ENCODE data around the gene ANXA4. TPM values are rescaled to one million over a fixed set of nuclear protein-coding genes. Genes with fewer than 3 reads are reported as not detected.
A peak's percentile ranks its signal among the peaks of the same experiment; 100 is the strongest.

ANXA4 gene
- total RNA-seq = 10 to 100 TPM; 24.8 to 30.7 TPM

- peak within 1 kb of the TSS; percentile 81 for H3K27ac Mint-ChIP-seq
- intact Hi-C loops (cut with DNase I, micrococcal nuclease) = loop anchor here (1.0 to 10.0 kb wide), 4 partner anchors 33 to 403 kb away; partner anchors contain the start of gene GMCL1 (in 1 of the 2)
- peak; percentile 73 for DNase-seq
- H3K4me3 Mint-ChIP-seq = peak within 1 kb of the TSS; percentile 78
- ChIA-PET POLR2A (no interaction called here), CTCF (interaction anchor here (0.7 to 5.0 kb wide), 8 partner anchors 14 to 898 kb away, joined by 3 to 43 read pairs (median 4); no protein-coding TSS in a partner anchor)
- no peaks in the 10 kb centered on the region for H3K9me3 Mint-ChIP-seq (ENCODE audit: low read depth)
- H3K27me3 Mint-ChIP-seq = no peaks in the 10 kb centered on the region
- ATAC-seq = peak; percentile 86
- H3K36me3 Mint-ChIP-seq (ENCODE audit: low read depth) = no peaks in the 10 kb centered on the region
- peaks cover 11% of the 10 kb centered on the region for H3K4me1 Mint-ChIP-seq
These were observed at the start of gene ANXA4 for GRCh38 chr2:69741575-69742321. Gene ANXA4 (plus strand): TSS chr2:69742134. CDS start chr2:69781566, 39,432 bp downstream.

DNA sequence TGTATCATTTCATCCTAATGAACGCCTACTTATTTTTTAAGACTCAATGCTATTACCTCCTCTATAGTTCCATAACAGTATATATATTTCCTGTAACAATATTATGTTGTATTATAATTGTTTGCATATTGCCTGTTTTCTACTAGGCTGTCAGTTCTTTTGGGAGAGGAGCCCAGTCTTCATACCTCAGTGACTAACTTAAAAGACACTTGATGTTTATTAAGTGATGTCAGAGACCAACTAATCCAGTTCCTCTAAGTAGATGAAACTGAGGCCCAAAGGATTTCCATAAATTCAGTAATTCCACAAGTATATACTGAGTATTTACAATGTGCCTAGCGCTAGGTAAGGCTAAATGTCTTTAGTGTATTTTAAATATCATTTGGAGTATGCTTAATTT, 49.5 kb upstream of the ANXA4 start:
- no peaks in the 10 kb centered on the region for H3K36me3 Mint-ChIP-seq (ENCODE audit: low read depth)
- ChIA-PET POLR2A (no interaction called here), CTCF (no interaction called here)
- H3K4me3 Mint-ChIP-seq = no peak overlapping the region
- no peak overlapping the region for H3K27ac Mint-ChIP-seq
- DNase-seq (no peak), ATAC-seq (no peak)
- H3K9me3 Mint-ChIP-seq (ENCODE audit: low read depth) = no peaks in the 10 kb centered on the region
- no peaks in the 10 kb centered on the region for H3K27me3 Mint-ChIP-seq
- intact Hi-C loops (cut with DNase I, micrococcal nuclease) = no loop called here
- H3K4me1 Mint-ChIP-seq = peaks cover 86% of the 10 kb centered on the region

GRCh38 chr2:69693059-69693774, 48.7 kb upstream of the ANXA4 start:
- intact Hi-C loops (cut with DNase I, micrococcal nuclease) = no loop called here
- POLR2A ChIA-PET = interaction anchor here (0.7 kb wide), 1 partner anchor 49 kb away, joined by 4 read pairs; no protein-coding TSS in a partner anchor
- ATAC-seq (peak; percentile 20), DNase-seq (peak; percentile 30)
- Mint-ChIP-seq H3K4me1 (peaks cover 89% of the 10 kb centered on the region), H3K27me3 (no peaks in the 10 kb centered on the region), H3K4me3 (peak overlapping the region; percentile 27), H3K27ac (peak overlapping the region; percentile 84), H3K36me3 (ENCODE audit: low read depth) (no peaks in the 10 kb centered on the region), H3K9me3 (ENCODE audit: low read depth) (no peaks in the 10 kb centered on the region)
- CTCF ChIA-PET = interaction anchor here (0.7 to 2.0 kb wide), 6 partner anchors 10 to 138 kb away, joined by 3 to 9 read pairs (median 3); no protein-coding TSS in a partner anchor

- H3K36me3 Mint-ChIP-seq (ENCODE audit: low read depth) = no peaks in the 10 kb centered on the region
- DNase-seq (peak; percentile 56), ATAC-seq (peak; percentile 28)
- intact Hi-C loops (cut with DNase I, micrococcal nuclease) = loop anchor here (2.0 kb wide), 2 partner anchors 19 to 49 kb away; no protein-coding TSS in a partner anchor
- no peaks in the 10 kb centered on the region for H3K27me3 Mint-ChIP-seq
- H3K4me3 Mint-ChIP-seq = peak overlapping the region; percentile 27
- ChIA-PET POLR2A (no interaction called here), CTCF (interaction anchor here (0.7 to 2.0 kb wide), 5 partner anchors 11 to 65 kb away, joined by 3 to 9 read pairs (median 3); no protein-coding TSS in a partner anchor)
- peaks cover 91% of the 10 kb centered on the region for H3K4me1 Mint-ChIP-seq
- H3K27ac Mint-ChIP-seq = peak overlapping the region; percentile 84
- no peaks in the 10 kb centered on the region for H3K9me3 Mint-ChIP-seq (ENCODE audit: low read depth)
These were observed 48.0 kb upstream of the ANXA4 start for GRCh38 chr2:69693775-69694450.

GRCh38 chr2:69694894-69695849, 46.8 kb upstream of the ANXA4 start:
- H3K27me3 Mint-ChIP-seq = no peaks in the 10 kb centered on the region
- H3K27ac Mint-ChIP-seq = peak overlapping the region; percentile 1
- H3K4me3 Mint-ChIP-seq = peak overlapping the region; percentile 7
- CTCF ChIA-PET = interaction anchor here (0.6 to 1.6 kb wide), 3 partner anchors 12 to 135 kb away, joined by 3 to 8 read pairs (median 5); no protein-coding TSS in a partner anchor
- ATAC-seq (peak; percentile 69), DNase-seq (no peak)
- no peaks in the 10 kb centered on the region for H3K36me3 Mint-ChIP-seq (ENCODE audit: low read depth)
- H3K4me1 Mint-ChIP-seq = peaks cover 90% of the 10 kb centered on the region
- H3K9me3 Mint-ChIP-seq (ENCODE audit: low read depth) = no peaks in the 10 kb centered on the region
- POLR2A ChIA-PET = interaction anchor here (0.6 kb wide), 1 partner anchor 144 kb away, joined by 9 read pairs; no protein-coding TSS in a partner anchor
- intact Hi-C loops (cut with DNase I, micrococcal nuclease) = loop anchor here (1.0 to 5.0 kb wide), 4 partner anchors 20 to 133 kb away; partner anchors contain the start of gene AAK1 (in 1 of the 2)

DNA sequence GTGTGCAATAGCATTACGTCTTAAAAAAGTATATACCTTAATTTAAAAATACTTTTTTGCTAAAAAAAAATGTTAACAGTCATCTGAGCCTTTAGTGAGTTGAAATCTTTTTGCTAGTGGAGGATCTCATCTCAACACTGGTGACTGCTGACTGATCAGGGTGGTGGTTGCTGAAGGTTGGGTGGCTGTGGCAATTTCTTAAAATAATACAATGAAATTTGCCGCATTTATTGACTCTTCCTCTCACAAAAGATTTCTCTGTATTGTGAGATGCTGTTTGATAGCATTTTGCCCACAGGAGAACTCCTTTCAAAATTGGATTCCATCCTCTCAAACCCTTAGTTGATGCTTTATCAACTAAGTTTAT, 46.1 kb upstream of the ANXA4 start:
- ChIA-PET POLR2A (no interaction called here), CTCF (interaction anchor here (1.1 to 3.3 kb wide), 4 partner anchors 12 to 131 kb away, joined by 3 to 17 read pairs (median 6); no protein-coding TSS in a partner anchor)
- no peaks in the 10 kb centered on the region for H3K9me3 Mint-ChIP-seq (ENCODE audit: low read depth)
- intact Hi-C loops (cut with DNase I, micrococcal nuclease) = loop anchor here (1.0 to 5.0 kb wide), 4 partner anchors 21 to 134 kb away; partner anchors contain the start of gene AAK1 (in 1 of the 2)
- H3K27me3 Mint-ChIP-seq = no peaks in the 10 kb centered on the region
- H3K36me3 Mint-ChIP-seq (ENCODE audit: low read depth) = no peaks in the 10 kb centered on the region
- DNase-seq = no peak
- ATAC-seq = no peak
- H3K4me3 Mint-ChIP-seq = peak overlapping the region; percentile 0
- H3K27ac Mint-ChIP-seq = peak overlapping the region; percentile 10
- peaks cover 84% of the 10 kb centered on the region for H3K4me1 Mint-ChIP-seq

- intact Hi-C loops (cut with DNase I, micrococcal nuclease) = no loop called here
- H3K9me3 Mint-ChIP-seq (ENCODE audit: low read depth) = no peaks in the 10 kb centered on the region
- ChIA-PET CTCF (interaction anchor here (0.8 to 1.0 kb wide), 3 partner anchors 13 to 55 kb away, joined by 3 to 4 read pairs (median 3); no protein-coding TSS in a partner anchor), POLR2A (no interaction called here)
- peaks cover 45% of the 10 kb centered on the region for H3K4me1 Mint-ChIP-seq
- no peak overlapping the region for H3K27ac Mint-ChIP-seq
- no peak for ATAC-seq
- H3K36me3 Mint-ChIP-seq (ENCODE audit: low read depth) = no peaks in the 10 kb centered on the region
- no peaks in the 10 kb centered on the region for H3K27me3 Mint-ChIP-seq
- no peak for DNase-seq
- H3K4me3 Mint-ChIP-seq = no peak overlapping the region
These were observed 41.6 kb upstream of the ANXA4 start for GRCh38 chr2:69700381-69700780.

GRCh38 chr2:69701100-69701945, 40.6 kb upstream of the ANXA4 start:
- intact Hi-C loops (cut with DNase I, micrococcal nuclease) = no loop called here
- CTCF ChIA-PET = interaction anchor here (0.8 kb wide), 1 partner anchor 56 kb away, joined by 3 read pairs; no protein-coding TSS in a partner anchor
- DNase-seq (no peak), ATAC-seq (no peak)
- POLR2A ChIA-PET = no interaction called here
- no peaks in the 10 kb centered on the region for H3K36me3 Mint-ChIP-seq (ENCODE audit: low read depth)
- peaks cover 37% of the 10 kb centered on the region for H3K4me1 Mint-ChIP-seq
- H3K9me3 Mint-ChIP-seq (ENCODE audit: low read depth) = no peaks in the 10 kb centered on the region
- no peak overlapping the region for H3K27ac Mint-ChIP-seq
- no peak overlapping the region for H3K4me3 Mint-ChIP-seq
- H3K27me3 Mint-ChIP-seq = no peaks in the 10 kb centered on the region

DNA sequence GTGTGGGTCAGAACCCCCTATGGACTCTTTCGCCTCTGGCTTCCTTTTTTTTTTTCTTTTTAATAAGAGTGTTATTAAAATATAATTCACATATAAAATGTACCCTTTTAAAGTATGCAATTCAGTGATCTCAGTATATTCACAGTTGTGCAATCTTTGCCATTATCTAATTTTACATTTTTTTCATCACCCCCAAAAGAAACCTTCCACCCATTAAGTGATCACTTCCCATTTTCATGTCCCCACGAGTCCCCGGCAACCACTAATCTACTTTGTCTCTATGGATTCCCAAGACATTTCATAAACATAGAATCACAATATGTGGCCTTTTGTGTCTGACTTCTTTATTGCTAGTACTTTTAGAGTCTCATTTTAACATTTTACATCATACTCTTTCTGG, 38.7 kb upstream of the ANXA4 start:
- no peaks in the 10 kb centered on the region for H3K27me3 Mint-ChIP-seq
- DNase-seq (no peak), ATAC-seq (no peak)
- ChIA-PET CTCF (interaction anchor here (0.7 kb wide), 1 partner anchor 21 kb away, joined by 4 read pairs; no protein-coding TSS in a partner anchor), POLR2A (no interaction called here)
- no peaks in the 10 kb centered on the region for H3K36me3 Mint-ChIP-seq (ENCODE audit: low read depth)
- H3K9me3 Mint-ChIP-seq (ENCODE audit: low read depth) = no peaks in the 10 kb centered on the region
- H3K27ac Mint-ChIP-seq = no peak overlapping the region
- intact Hi-C loops (cut with DNase I, micrococcal nuclease) = no loop called here
- H3K4me1 Mint-ChIP-seq = peaks cover 24% of the 10 kb centered on the region
- no peak overlapping the region for H3K4me3 Mint-ChIP-seq

Measured in activated CD4-positive, alpha-beta T cell treated with anti-CD3 and anti-CD28 coated beads for 36 hours (primary cell).